Measurements from ENCODE around the gene SARDH. TPM values are rescaled to one million over a fixed set of nuclear protein-coding genes. Genes with fewer than 3 reads are reported as not detected.
A peak's percentile ranks its signal among the peaks of the same experiment; 100 is the strongest.

The SARDH gene
- total and polyA plus RNA-seq, 2 of the 13 experiments (the other 11 are each of a cell fraction or from before 2014, with no cell fraction given): 11.6 to 34.9 TPM

DNA sequence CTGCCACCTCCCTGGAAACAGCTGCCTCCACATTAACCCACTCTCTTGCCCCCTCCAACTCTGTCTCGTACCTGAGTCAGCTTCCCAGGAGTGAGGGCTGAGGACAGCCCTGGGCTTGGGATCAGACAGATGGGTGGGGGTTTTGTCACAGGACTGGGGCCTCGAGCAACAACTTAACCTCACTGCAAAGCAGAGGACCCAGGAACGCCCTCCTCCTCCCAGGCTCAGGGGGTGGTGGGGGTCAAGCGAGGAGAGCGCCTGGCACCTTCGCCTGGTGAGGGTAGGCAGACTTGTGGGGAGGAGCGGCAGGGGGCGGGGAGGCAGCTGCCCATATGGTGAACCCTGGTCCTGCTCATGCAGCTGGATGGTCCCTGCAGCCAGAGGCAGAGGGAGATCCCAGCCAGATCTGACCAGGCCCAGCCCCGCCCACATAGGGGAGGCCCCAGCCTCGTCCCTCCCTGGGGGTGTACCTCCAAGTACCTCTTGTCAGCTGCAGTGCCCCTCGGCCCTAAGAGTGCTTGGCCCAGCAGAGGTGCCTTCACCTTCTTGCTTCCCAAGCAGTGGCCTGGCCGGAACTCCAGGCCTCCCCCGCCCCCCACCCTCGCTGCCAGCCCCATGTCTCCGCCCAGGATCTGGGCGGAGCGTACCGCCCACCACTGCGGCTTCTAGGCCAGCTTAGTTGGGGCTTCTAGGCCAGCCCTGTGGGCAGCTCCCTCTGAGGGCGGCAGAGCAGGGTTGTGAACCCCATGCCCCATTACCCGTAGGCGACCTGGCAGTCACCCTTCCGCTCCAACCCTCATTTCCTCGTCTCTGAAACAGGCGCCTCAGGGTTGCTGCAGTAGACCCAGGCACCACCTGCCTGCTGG is at the start of gene SARDH (continued):
- TF ChIP-seq AGO1 (IDR thresholded peaks at IDR 0.05; ENCODE audit: low read depth, low read length, poor library complexity, severe bottlenecking) (peak; percentile 16), ADNP (CRISPR knock-in tag; IDR thresholded peaks at IDR 0.05) (no peak), ZNF512B (CRISPR knock-in tag; IDR thresholded peaks at IDR 0.05; ENCODE audit: borderline replicate concordance) (no peak), ZBTB14 (CRISPR knock-in tag; IDR thresholded peaks at IDR 0.05) (no peak), NCOA1 (CRISPR knock-in tag; IDR thresholded peaks at IDR 0.05) (no peak), CAMTA2 (CRISPR knock-in tag; IDR thresholded peaks at IDR 0.05; ENCODE audit: borderline replicate concordance) (0 out of 2 replicates have a peak, but pooled peaks have one; percentile 62), ZNF775 (CRISPR knock-in tag; IDR thresholded peaks at IDR 0.05; ENCODE audit: borderline replicate concordance) (no peak), JUND (CRISPR knock-in tag; IDR thresholded peaks at IDR 0.05) (no peak), ZNF567 (CRISPR knock-in tag; IDR thresholded peaks at IDR 0.05; ENCODE audit: borderline replicate concordance) (0 out of 2 replicates have a peak, but pooled peaks have one; percentile 80), FOSL2 (CRISPR knock-in tag; IDR thresholded peaks at IDR 0.05) (no peak; the same call in 1 of the 2 replicates), AFF4 (CRISPR knock-in tag; IDR thresholded peaks at IDR 0.05) (no peak), CEBPZ (IDR thresholded peaks at IDR 0.05; ENCODE audit: low read length) (no peak), NCOA2 (CRISPR knock-in tag; IDR thresholded peaks at IDR 0.05) (0 out of 2 replicates have a peak, but pooled peaks have one; percentile 21)
- TF ChIP-seq, protein P1, sequence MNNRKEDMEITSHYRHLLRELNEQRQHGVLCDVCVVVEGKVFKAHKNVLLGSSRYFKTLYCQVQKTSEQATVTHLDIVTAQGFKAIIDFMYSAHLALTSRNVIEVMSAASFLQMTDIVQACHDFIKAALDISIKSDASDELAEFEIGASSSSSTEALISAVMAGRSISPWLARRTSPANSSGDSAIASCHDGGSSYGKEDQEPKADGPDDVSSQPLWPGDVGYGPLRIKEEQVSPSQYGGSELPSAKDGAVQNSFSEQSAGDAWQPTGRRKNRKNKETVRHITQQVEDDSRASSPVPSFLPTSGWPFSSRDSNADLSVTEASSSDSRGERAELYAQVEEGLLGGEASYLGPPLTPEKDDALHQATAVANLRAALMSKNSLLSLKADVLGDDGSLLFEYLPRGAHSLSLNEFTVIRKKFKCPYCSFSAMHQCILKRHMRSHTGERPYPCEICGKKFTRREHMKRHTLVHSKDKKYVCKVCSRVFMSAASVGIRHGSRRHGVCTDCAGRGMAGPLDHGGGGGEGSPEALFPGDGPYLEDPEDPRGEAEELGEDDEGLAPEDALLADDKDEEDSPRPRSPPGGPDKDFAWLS (CRISPR knock-in tag; IDR thresholded peaks at IDR 0.05; ENCODE audit: borderline replicate concordance): peak; percentile 10; the same call in 1 of the 2 replicates
